Cardiac septum (tissue), 1 donor: ENCODE data around the gene ZBTB32. TPM values are rescaled to one million over a fixed set of nuclear protein-coding genes. Genes with fewer than 3 reads are reported as not detected.
"Not testable (repeated sequence)": the region's sequence is repeated elsewhere in the genome, so short reads cannot be mapped to it uniquely, and the experiment has no call there.

ENCODE experiments used
- DNase-seq: peaks from one replicate; pipeline ENCODE4 v3.0.0-alpha.2; 2020; ENCODE audit warnings: low spot score
- intact Hi-C: fragments of 100-400 bp; cut with DNase I; formaldehyde crosslinking; loops from one replicate; pipeline ENCODE4 v1.14.0; 2022
- long read RNA-seq: library from polyadenylated mRNA; unstranded; transcript quantifications from one replicate; pipeline ENCODE4 v2.0.0, GENCODE V29; 2021
- total RNA-seq: library from RNA; stranded (reverse); fragmentation: NEBNext Ultra II Directional; extraction: Animal tissue kit (Norgen Biotek cat#: 25700); gene quantifications from one replicate; pipeline ENCODE4 v1.2.1, GENCODE V29; 2021
- donor health status: DM: no; HTN: no; CAD: no.

ZBTB32 gene, protein sequence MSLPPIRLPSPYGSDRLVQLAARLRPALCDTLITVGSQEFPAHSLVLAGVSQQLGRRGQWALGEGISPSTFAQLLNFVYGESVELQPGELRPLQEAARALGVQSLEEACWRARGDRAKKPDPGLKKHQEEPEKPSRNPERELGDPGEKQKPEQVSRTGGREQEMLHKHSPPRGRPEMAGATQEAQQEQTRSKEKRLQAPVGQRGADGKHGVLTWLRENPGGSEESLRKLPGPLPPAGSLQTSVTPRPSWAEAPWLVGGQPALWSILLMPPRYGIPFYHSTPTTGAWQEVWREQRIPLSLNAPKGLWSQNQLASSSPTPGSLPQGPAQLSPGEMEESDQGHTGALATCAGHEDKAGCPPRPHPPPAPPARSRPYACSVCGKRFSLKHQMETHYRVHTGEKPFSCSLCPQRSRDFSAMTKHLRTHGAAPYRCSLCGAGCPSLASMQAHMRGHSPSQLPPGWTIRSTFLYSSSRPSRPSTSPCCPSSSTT
- total RNA-seq, result 0.13 TPM
- long read RNA-seq, partial matches to known transcripts, result 0 of 1 reads
- long read RNA-seq, other reads (novel, unspliced or antisense), result 1 of 1 reads

DNA sequence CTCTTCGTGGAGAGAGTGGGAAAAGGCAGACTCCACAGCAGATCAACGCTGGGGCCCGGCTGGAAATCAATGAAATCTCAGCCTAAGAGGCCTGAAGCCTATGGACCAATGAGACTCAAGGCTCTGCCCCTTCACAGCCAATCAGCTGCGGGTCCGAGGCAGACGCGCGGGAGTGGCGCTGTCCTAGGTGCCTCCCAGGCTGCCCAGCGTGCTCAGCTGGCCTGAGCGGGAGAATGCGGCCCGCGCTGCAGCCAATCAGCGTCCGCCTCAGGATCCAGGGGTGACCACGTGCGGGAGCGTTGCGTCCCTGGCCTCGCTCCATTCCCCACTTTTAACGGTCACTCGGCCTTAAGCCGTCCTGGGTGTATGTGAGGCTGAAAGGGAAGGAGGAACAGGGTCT lies at the start of gene ZBTB32:
Gene ZBTB32 (plus strand): TSS at position 341 of the 400 bp plus-strand sequence. CDS start 10,069 bp downstream, outside the sequence.
- no peak for DNase-seq
- intact Hi-C loops, result no loop called here

GRCh38 chr19:35654828-35655227 lies 49.5 kb upstream of the ZBTB32 start:
- intact Hi-C loops, DNase-seq: not testable (repeated sequence)

DNA sequence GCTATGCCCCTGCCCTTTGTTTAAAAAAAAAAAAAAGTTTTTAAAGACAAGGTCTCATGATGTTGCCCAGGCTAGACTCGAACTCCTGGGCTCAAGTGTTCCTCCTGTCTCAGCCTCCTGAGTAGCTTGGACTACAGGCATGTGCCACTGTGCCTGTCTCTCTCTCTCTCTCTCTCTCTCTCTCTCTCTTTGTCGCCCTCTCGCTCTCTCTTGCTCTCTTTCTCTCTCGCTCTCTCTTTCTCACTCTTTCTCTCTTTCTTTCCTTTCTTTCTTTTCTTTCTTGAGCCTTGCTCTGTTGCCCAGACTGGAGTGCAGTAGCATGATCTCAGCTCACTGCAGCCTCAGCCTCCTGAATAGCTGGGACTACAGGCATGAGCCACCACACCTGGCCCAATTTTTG lies 48.8 kb upstream of the ZBTB32 start:
- DNase-seq, result no peak
- intact Hi-C loops, result no loop called here

- intact Hi-C loops, result no loop called here
Observed at GRCh38 chr19:35656700-35657099, 47.7 kb upstream of the ZBTB32 start.

GRCh38 chr19:35657904-35658700 lies 46.3 kb upstream of the ZBTB32 start:
- DNase-seq, result no peak
- intact Hi-C loops, result no loop called here

More at GRCh38 chr19:35656700-35657099, 47.7 kb upstream of the ZBTB32 start:
- DNase-seq, result no peak

GRCh38 chr19:35661995-35662340 lies 42.4 kb upstream of the ZBTB32 start:
- intact Hi-C loops, result no loop called here
- no peak for DNase-seq

- no peak for DNase-seq
- intact Hi-C loops, result no loop called here
Observed at GRCh38 chr19:35663981-35664380, 40.4 kb upstream of the ZBTB32 start.

DNA sequence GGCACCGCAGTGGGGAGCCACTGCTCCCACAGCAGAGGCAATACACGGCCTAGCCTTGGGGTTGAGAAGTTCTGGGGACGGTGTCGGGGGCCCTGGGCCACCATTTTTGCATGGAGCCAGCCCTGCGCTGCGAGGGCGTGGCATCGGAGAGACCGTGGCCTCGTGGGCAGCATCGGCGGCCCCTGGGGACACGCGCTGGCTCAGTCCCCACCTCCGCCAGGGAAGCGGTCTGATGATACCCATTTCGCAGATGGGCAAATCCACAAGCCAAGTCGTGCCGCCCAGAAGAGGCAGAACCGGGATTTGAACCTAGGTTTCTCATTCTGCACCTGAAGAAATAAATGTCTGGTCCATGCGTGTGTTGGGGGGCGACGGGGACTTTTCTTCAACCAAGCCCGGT lies 39.2 kb upstream of the ZBTB32 start:
- intact Hi-C loops, result no loop called here
- DNase-seq, result no peak

GRCh38 chr19:35665604-35666003 lies 38.8 kb upstream of the ZBTB32 start:
- DNase-seq, result no peak
- intact Hi-C loops, result no loop called here

DNA sequence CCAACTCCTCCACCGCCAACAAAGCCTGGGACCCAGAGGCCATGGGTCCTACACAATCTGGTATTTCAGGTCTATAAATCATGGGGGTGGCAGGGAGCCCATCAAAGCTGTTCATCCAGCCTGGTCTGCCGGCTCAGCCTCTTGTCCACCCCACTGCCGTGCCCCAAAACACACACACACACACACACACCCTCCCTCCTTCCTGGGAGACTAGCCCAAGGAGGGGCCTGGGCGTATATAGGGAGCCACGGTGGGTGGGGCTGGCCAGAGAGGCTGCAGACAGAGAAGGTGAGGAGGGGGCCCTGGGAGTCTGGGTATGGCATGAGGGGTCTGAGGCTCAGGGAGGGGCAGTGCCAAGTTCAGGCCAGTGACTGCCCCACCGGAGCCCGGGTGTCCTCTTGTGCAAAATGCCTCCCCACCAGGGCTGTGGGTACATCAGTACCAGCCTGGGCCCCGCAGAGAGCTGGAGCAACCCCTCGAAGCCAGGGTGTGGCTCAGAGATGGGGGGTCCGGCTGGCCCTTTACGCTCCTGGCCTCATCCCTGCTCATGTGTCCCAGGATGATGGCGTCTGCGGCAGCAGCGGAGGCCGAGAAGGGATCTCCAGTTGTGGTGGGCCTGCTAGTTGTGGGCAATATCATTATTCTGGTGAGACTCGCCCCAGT lies 38.0 kb upstream of the ZBTB32 start, which contains the start of gene UPK1A:
Gene UPK1A (plus strand): TSS at position 267 of the 663 bp plus-strand sequence. CDS start 296 bp downstream, at position 563.
- no peak for DNase-seq
- intact Hi-C loops, result no loop called here

GRCh38 chr19:35669566-35669965 lies 34.8 kb upstream of the ZBTB32 start:
- no peak for DNase-seq
- intact Hi-C loops, result no loop called here

- no peak for DNase-seq
- intact Hi-C loops, result no loop called here
Observed at GRCh38 chr19:35669974-35670373, 34.4 kb upstream of the ZBTB32 start.

- DNase-seq, result no peak
- intact Hi-C loops, result no loop called here
Observed at GRCh38 chr19:35670686-35671085, 33.7 kb upstream of the ZBTB32 start.

GRCh38 chr19:35671818-35672217 lies 32.5 kb upstream of the ZBTB32 start:
- intact Hi-C loops, result no loop called here
- DNase-seq, result no peak

GRCh38 chr19:35673121-35673804 lies 31.1 kb upstream of the ZBTB32 start:
- no peak for DNase-seq
- intact Hi-C loops, result no loop called here

- no peak for DNase-seq
- intact Hi-C loops, result no loop called here
Observed at GRCh38 chr19:35675589-35676140, 28.7 kb upstream of the ZBTB32 start.

DNA sequence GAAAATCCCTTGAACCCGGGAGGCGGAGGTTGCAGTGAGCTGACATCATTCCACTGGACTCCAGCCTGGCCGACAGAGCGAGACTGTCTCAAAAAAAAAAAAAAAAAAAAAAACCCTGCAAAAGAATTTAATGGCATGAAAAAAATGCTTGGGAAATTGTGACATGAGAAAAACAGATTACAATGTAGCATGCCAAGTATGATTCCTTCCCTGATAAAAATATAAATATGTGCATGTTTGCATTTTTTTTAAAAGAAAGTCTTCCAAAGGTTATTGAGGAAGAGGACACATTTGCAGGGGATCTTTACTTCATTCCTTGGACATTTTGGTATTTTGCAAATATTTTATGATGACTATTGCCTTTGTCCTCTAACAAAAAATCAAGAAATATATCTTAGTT lies 14.5 kb upstream of the ZBTB32 start:
- intact Hi-C loops, result loop anchor here (5.0 kb wide), 1 partner anchor 143 kb away; the partner anchor contains the start of gene TMEM147
- DNase-seq, result no peak

DNA sequence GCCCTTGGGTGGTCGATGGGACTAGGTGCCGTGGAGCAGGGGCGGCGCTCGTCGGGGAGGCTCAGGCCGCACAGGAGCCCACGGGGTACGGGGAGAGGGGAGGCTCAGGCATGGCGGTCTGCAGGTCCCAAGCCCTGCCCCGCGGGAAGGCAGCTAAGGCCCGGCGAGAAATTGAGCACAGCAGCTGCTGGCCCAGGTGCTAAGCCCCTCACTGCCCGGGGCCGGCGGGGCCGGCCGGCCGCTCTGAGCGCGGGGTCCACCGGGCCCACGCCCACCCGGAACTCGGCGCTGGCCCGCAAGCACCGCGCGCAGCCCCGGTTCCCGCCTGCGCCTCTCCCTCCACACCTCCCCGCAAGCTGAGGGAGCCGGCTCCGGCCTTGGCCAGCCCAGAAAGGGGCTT lies 13.3 kb upstream of the ZBTB32 start:
- not testable (repeated sequence) for DNase-seq
- intact Hi-C loops, result loop anchor here (5.0 kb wide), 1 partner anchor 144 kb away; the partner anchor contains the start of gene TMEM147

- no peak for DNase-seq
- intact Hi-C loops, result loop anchor here (5.0 kb wide), 1 partner anchor 145 kb away; the partner anchor contains the start of gene TMEM147
Observed at GRCh38 chr19:35692010-35692409, 12.3 kb upstream of the ZBTB32 start.
